ENCODE data around the gene CCDC158. TPM values are rescaled to one million over a fixed set of nuclear protein-coding genes. Genes with fewer than 3 reads are reported as not detected.

The CCDC158 gene
- total RNA-seq, result not detected in 2 replicates
- long read RNA-seq, result 0 reads

DNA sequence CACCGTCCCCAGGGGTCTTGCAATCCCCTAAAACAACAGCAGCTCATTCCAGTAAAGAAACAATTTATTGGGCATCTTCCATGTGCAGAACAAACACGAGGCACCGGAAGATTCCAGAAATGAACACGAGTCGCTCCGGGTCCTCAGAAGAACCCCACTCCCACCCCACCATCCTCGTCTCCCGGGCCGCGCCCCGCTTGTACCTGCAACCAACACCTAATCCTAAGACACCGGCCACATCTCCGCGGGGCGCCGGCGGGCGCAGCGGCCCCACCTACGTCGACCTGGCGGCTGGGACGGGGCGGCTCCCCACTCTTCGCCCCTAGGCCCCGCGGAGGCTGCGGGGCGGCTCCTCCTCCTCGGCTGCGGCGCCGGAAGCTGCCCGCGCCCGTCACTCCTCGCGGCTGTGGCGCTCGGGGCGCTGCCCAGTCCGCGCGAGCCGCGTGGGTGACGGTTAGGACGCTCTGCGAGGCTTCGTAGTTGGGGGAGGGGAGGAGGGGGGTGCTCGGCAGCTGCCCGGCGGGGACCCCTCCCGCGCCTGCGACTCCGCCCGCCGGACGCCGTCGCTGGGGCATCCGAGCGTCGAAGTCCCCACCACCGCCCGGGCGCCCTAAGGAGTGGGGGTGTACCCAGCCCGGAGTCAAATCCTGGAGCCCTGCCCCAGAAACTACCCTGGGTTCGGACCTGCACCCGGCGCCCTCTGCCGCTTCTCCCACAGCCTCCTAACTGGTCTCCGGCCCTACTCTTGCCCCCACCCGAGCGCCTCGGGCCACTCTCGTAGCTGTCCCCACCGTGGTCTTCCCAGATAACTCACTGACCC lies at the start of gene CCDC158:
CCDC158 (minus strand) TSS at position 380 of the 820 bp plus-strand sequence. CDS start 17,934 bp downstream, outside the sequence.
- H3K9me3 Mint-ChIP-seq, result peaks cover 3% of the 10 kb centered on the region
- no peaks in the 10 kb centered on the region for H3K27me3 Mint-ChIP-seq (ENCODE audit: low read depth)
- DNase-seq (ENCODE audit: low read depth, low spot score), result no peak
- H3K36me3 Mint-ChIP-seq (ENCODE audit: low read depth), result no peaks in the 10 kb centered on the region
- TF ChIP-seq, protein P1, sequence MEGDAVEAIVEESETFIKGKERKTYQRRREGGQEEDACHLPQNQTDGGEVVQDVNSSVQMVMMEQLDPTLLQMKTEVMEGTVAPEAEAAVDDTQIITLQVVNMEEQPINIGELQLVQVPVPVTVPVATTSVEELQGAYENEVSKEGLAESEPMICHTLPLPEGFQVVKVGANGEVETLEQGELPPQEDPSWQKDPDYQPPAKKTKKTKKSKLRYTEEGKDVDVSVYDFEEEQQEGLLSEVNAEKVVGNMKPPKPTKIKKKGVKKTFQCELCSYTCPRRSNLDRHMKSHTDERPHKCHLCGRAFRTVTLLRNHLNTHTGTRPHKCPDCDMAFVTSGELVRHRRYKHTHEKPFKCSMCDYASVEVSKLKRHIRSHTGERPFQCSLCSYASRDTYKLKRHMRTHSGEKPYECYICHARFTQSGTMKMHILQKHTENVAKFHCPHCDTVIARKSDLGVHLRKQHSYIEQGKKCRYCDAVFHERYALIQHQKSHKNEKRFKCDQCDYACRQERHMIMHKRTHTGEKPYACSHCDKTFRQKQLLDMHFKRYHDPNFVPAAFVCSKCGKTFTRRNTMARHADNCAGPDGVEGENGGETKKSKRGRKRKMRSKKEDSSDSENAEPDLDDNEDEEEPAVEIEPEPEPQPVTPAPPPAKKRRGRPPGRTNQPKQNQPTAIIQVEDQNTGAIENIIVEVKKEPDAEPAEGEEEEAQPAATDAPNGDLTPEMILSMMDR (conservative IDR thresholded peaks at IDR 0.05), result no peak
- H3K4me1 Mint-ChIP-seq, result peaks cover 9% of the 10 kb centered on the region
- no peak within 1 kb of the TSS for H3K4me3 Mint-ChIP-seq
- H3K27ac Mint-ChIP-seq (ENCODE audit: unreplicated experiment), result no peak within 1 kb of the TSS

DNA sequence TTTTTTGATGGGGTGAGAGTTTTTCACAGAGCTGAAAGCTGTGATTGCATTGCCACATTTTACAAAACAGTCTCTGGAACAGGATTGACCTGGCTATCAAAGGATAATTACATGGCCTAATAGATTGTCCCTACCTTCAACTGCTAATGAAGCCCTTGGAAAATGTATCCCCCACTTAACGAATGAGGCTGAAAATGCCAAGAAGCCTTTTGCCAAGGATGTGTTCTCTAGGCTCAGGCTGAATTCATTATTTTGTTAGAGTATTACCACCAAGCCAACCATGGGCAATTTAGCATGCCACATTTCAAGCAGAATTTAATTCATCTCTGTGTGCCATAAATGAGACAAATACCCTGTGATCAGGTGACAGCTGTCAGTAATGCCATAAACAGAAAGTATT lies 49.6 kb upstream of the CCDC158 start:
- Mint-ChIP-seq H3K36me3 (ENCODE audit: low read depth) (peaks cover 9% of the 10 kb centered on the region), H3K27me3 (ENCODE audit: low read depth) (no peaks in the 10 kb centered on the region), H3K27ac (ENCODE audit: unreplicated experiment) (no peak overlapping the region), H3K4me1 (peaks cover 45% of the 10 kb centered on the region), H3K4me3 (no peak overlapping the region), H3K9me3 (peaks cover 4% of the 10 kb centered on the region)
- TF ChIP-seq, protein P1 (conservative IDR thresholded peaks at IDR 0.05), result no peak
- no peak for DNase-seq (ENCODE audit: low read depth, low spot score)

DNA sequence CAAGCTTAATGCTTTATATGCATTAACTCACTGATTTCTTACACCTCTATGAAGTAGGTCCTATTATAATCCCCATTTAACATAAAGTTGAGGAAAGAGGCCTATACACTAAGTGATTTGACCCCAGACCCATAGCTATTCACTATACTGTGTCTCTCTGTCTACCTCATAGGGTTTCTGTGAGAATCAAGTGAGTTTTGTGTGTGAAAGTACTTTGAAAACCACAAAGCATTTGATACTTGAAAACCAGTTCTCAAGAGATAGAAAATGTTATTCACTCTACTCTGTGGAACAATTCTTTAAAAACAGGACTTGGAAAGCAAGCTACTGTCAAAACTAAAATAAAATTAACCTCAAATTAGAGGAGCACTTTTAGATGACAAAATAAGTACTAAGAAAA lies 49.1 kb upstream of the CCDC158 start:
- DNase-seq (ENCODE audit: low read depth, low spot score), result no peak
- H3K4me1 Mint-ChIP-seq, result peaks cover 47% of the 10 kb centered on the region
- H3K27ac Mint-ChIP-seq (ENCODE audit: unreplicated experiment), result no peak overlapping the region
- TF ChIP-seq, protein P1 (conservative IDR thresholded peaks at IDR 0.05), result no peak
- H3K36me3 Mint-ChIP-seq (ENCODE audit: low read depth), result peaks cover 10% of the 10 kb centered on the region
- no peaks in the 10 kb centered on the region for H3K27me3 Mint-ChIP-seq (ENCODE audit: low read depth)
- peaks cover 2% of the 10 kb centered on the region for H3K9me3 Mint-ChIP-seq
- H3K4me3 Mint-ChIP-seq, result no peak overlapping the region

DNA sequence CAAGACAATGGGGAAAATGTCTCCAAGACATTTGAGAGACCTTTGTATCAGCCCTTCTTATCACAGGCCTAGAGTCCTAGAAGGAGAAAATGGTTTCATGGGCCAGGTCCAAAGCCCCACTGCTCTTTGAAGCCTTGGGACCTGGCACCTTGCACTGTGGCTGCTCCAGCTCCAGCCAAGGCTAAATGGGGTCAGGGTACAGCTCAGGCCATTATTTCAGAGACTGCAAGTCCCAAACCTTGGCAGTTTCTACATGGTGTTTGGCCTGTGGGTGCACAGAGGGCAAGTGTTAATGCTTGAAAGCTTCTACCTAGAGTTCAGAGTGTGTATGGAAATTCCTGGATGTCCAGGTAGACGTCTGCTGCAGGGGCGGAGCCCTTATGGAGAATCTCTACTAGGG lies 42.6 kb upstream of the CCDC158 start:
- H3K4me3 Mint-ChIP-seq, result no peak overlapping the region
- H3K9me3 Mint-ChIP-seq, result peaks cover 11% of the 10 kb centered on the region
- no peaks in the 10 kb centered on the region for H3K27me3 Mint-ChIP-seq (ENCODE audit: low read depth)
- peaks cover 22% of the 10 kb centered on the region for H3K36me3 Mint-ChIP-seq (ENCODE audit: low read depth)
- DNase-seq (ENCODE audit: low read depth, low spot score), result no peak
- H3K27ac Mint-ChIP-seq (ENCODE audit: unreplicated experiment), result no peak overlapping the region
- H3K4me1 Mint-ChIP-seq, result peaks cover 54% of the 10 kb centered on the region
- TF ChIP-seq, protein P1 (conservative IDR thresholded peaks at IDR 0.05), result no peak

DNA sequence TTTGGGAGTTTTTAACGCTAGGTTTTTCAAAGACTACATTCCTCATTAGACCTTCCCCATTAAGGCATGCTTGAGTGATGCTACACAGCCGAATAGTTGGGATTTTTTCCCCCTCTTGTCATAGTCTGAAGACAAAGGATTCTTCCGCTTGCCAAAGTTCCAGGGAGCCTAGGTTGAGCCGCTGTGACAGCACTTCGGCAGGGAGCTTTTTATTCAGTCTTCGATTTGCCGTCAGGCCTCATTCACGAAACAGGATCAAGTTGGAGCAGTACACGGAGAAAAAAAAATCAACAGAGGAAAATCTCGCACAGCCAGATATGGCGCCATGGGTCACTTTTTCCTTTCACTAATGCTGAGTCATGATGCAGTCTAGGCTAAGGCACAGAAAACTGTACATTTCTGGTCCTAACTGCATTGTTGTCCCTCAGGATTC lies 38.4 kb upstream of the CCDC158 start:
- H3K4me1 Mint-ChIP-seq, result peaks cover 54% of the 10 kb centered on the region
- peak overlapping the region; percentile 73 for H3K4me3 Mint-ChIP-seq
- H3K27me3 Mint-ChIP-seq (ENCODE audit: low read depth), result no peaks in the 10 kb centered on the region
- TF ChIP-seq, protein P1 (conservative IDR thresholded peaks at IDR 0.05), result no peak
- peak; percentile 37 for DNase-seq (ENCODE audit: low read depth, low spot score)
- H3K36me3 Mint-ChIP-seq (ENCODE audit: low read depth), result peaks cover 10% of the 10 kb centered on the region
- H3K27ac Mint-ChIP-seq (ENCODE audit: unreplicated experiment), result peak overlapping the region; percentile 100
- H3K9me3 Mint-ChIP-seq, result peaks cover 7% of the 10 kb centered on the region

All from neural crest cell (in vitro differentiated cells).